Testis (tissue), 3 donors: ENCODE measurements around the gene ZNF804B. TPM values are rescaled to one million over a fixed set of nuclear protein-coding genes. Genes with fewer than 3 reads are reported as not detected.

ENCODE experiments used
- DNase-seq: peaks from one replicate; pipeline ENCODE4 v3.0.0-alpha.2; 2019
- H3K27ac ChIP-seq, 2 donors: fragments of 200-600 bp; sonication (generic); one replicate each; pipeline ENCODE4 v1.5.1; 2019
- H3K27me3 ChIP-seq: fragments of 200-600 bp; sonication (generic); one replicate; pipeline ENCODE4 v1.5.1; 2019
- H3K36me3 ChIP-seq: fragments of 200-600 bp; sonication (generic); one replicate; pipeline ENCODE4 v1.5.1; 2017; ENCODE audit warnings: low read depth; ENCODE audit errors: missing control alignments
- H3K4me1 ChIP-seq: fragments of 200-600 bp; sonication (generic); one replicate; pipeline ENCODE4 v1.5.1; 2019
- H3K4me3 ChIP-seq, 2 donors: fragments of 200-600 bp; sonication (generic); one replicate each; pipeline ENCODE4 v1.5.1; 2017 to 2019
- H3K9me3 ChIP-seq: fragments of 200-600 bp; sonication (generic); one replicate; pipeline ENCODE4 v1.5.1; 2017
- CTCF ChIP-seq, 3 experiments: fragments of 450-650 bp in 2 of 3; fragments of 200-600 bp in 1 of 3; sonication (generic) in 1 of 3; IDR thresholded peaks; one replicate each; pipeline ENCODE4 v1.5.1; 2016 to 2019; ENCODE audit warnings: antibody characterized with exemption in 3 of 3, mild to moderate bottlenecking in 2 of 3, moderate library complexity in 1 of 3
- POLR2A ChIP-seq: fragments of 450-650 bp; IDR thresholded peaks from one replicate; pipeline ENCODE4 v1.6.1; 2017; ENCODE audit warnings: antibody characterized with exemption, mild to moderate bottlenecking, moderate library complexity
- WGBS, 2 donors: methylation state at CpG; one replicate each; pipeline ENCODE4 v1.1.5; 2018; 5-methylcytosine and 5-hydroxymethylcytosine counted together
- intact Hi-C: fragments of 100-400 bp; cut with DNase I; formaldehyde crosslinking; loops from one replicate; pipeline ENCODE4 v1.15.1; 2023; ENCODE audit warnings: low total_unique reads
- polyA plus RNA-seq: library from polyadenylated mRNA; stranded (reverse); fragments of 350-450 nt; fragmentation: Illumina TruSeq; extraction: RNeasy Lipid Tissue Mini Kit (QIAGEN cat#74804); gene quantifications from one replicate; pipeline ENCODE4 v1.2.3, GENCODE V29; 2014; ENCODE audit warnings: low read depth, low replicate concordance; ENCODE audit not compliant: insufficient read depth
- total RNA-seq, 2 donors: library from RNA; depleted of rRNA; stranded (reverse); fragments of >200 nt; gene quantifications; one replicate each; pipeline ENCODE4 v1.2.3, GENCODE V29; 2016

The ZNF804B gene
- total and polyA plus RNA-seq, 3 donors from 2014 or later: 0.39 to 0.43 TPM; not detected in 1

GRCh38 chr7:88791891-88792290 lies 32.4 kb downstream of the ZNF804B start:
- Histone ChIP-seq H3K36me3 (no peaks in the 10 kb centered on the region), H3K9me3 (no peaks in the 10 kb centered on the region), H3K4me1 (no peaks in the 10 kb centered on the region), H3K27ac (no peak overlapping the region), H3K4me3 (no peak overlapping the region), H3K27me3 (no peaks in the 10 kb centered on the region)
- TF ChIP-seq POLR2A (no peak), CTCF (IDR thresholded peaks at IDR 0.05) (no peak)
- intact Hi-C loops: no loop called here
- 89 to 91% methylated on average over 4 of the region's 4 CpGs for WGBS, 2 donors
- no peak for DNase-seq

- H3K9me3 ChIP-seq: no peaks in the 10 kb centered on the region
- TF ChIP-seq POLR2A: no peak
- TF ChIP-seq CTCF (IDR thresholded peaks at IDR 0.05): no peak
- DNase-seq: no peak
- H3K27me3 ChIP-seq: no peaks in the 10 kb centered on the region
- no peak overlapping the region for H3K27ac ChIP-seq
- intact Hi-C loops: no loop called here
- 82 to 84% methylated on average over 3 of the region's 3 CpGs for WGBS, 2 donors
- H3K4me1 ChIP-seq: no peaks in the 10 kb centered on the region
- H3K4me3 ChIP-seq: no peak overlapping the region
- no peaks in the 10 kb centered on the region for H3K36me3 ChIP-seq
Measured at GRCh38 chr7:88792361-88792760, 32.9 kb downstream of the ZNF804B start.

GRCh38 chr7:88795553-88795952 lies 36.1 kb downstream of the ZNF804B start, which contains the start of gene TEX47:
TSS of gene TEX47 (minus strand) at chr7:88795737. CDS start at chr7:88794942, 795 bp downstream.
- TF ChIP-seq POLR2A (no peak), CTCF (IDR thresholded peaks at IDR 0.05) (no peak)
- H3K4me1 ChIP-seq: no peaks in the 10 kb centered on the region
- no peaks in the 10 kb centered on the region for H3K36me3 ChIP-seq
- no peak within 1 kb of the TSS for H3K4me3 ChIP-seq
- no peaks in the 10 kb centered on the region for H3K9me3 ChIP-seq
- 84 to 88% methylated on average over 7 of the region's 7 CpGs for whole genome bisulfite sequencing, 2 donors
- no peak for DNase-seq
- no peaks in the 10 kb centered on the region for H3K27me3 ChIP-seq
- no peak within 1 kb of the TSS for H3K27ac ChIP-seq
- intact Hi-C loops: no loop called here

- H3K27ac ChIP-seq: no peak overlapping the region
- no peaks in the 10 kb centered on the region for H3K27me3 ChIP-seq
- DNase-seq: no peak
- H3K36me3 ChIP-seq: no peaks in the 10 kb centered on the region
- TF ChIP-seq CTCF (IDR thresholded peaks at IDR 0.05): no peak
- TF ChIP-seq POLR2A: no peak
- no peak overlapping the region for H3K4me3 ChIP-seq
- 62 to 70% methylated on average over 3 of the region's 3 CpGs for WGBS, 2 donors
- intact Hi-C loops: no loop called here
- no peaks in the 10 kb centered on the region for H3K9me3 ChIP-seq
- H3K4me1 ChIP-seq: no peaks in the 10 kb centered on the region
Measured at GRCh38 chr7:88801046-88801445, 41.5 kb downstream of the ZNF804B start.

- H3K27me3 ChIP-seq: no peaks in the 10 kb centered on the region
- no peak for DNase-seq
- TF ChIP-seq POLR2A: no peak
- no peak for TF ChIP-seq CTCF (IDR thresholded peaks at IDR 0.05)
- H3K27ac ChIP-seq: no peak overlapping the region
- H3K4me1 ChIP-seq: no peaks in the 10 kb centered on the region
- WGBS, 2 donors: 72 to 80% methylated on average over 2 of the region's 2 CpGs
- no peak overlapping the region for H3K4me3 ChIP-seq
- H3K9me3 ChIP-seq: no peaks in the 10 kb centered on the region
- H3K36me3 ChIP-seq: no peaks in the 10 kb centered on the region
- intact Hi-C loops: no loop called here
Measured at GRCh38 chr7:88806280-88807037, 47.0 kb downstream of the ZNF804B start.
